ES-I3 (cell line): Measurements from ENCODE around the gene ATP6V0E2.
"Not testable (repeated sequence)": the region's sequence is repeated elsewhere in the genome, so short reads cannot be mapped to it uniquely, and the experiment has no call there.

Experiments used
- H3K36me3 ChIP-seq: 2 replicates; pipeline ENCODE4 v1.6.1; 2013; ENCODE audit warnings: mild to moderate bottlenecking, low read length, control low read depth, moderate library complexity; ENCODE audit not compliant: insufficient read depth
- H3K4me1 ChIP-seq: 2 replicates; pipeline ENCODE4 v1.6.1; 2013; ENCODE audit warnings: mild to moderate bottlenecking, control low read depth, low read length; ENCODE audit not compliant: insufficient read depth
- H3K9ac ChIP-seq: 2 replicates; pipeline ENCODE4 v1.6.1; 2013; ENCODE audit warnings: low read depth, mild to moderate bottlenecking, low read length, moderate library complexity
- H3K9me3 ChIP-seq: 2 replicates; pipeline ENCODE4 v1.6.1; 2013; ENCODE audit warnings: mild to moderate bottlenecking, low read length, moderate library complexity; ENCODE audit not compliant: control insufficient read depth, insufficient read depth

ATP6V0E2 gene

DNA sequence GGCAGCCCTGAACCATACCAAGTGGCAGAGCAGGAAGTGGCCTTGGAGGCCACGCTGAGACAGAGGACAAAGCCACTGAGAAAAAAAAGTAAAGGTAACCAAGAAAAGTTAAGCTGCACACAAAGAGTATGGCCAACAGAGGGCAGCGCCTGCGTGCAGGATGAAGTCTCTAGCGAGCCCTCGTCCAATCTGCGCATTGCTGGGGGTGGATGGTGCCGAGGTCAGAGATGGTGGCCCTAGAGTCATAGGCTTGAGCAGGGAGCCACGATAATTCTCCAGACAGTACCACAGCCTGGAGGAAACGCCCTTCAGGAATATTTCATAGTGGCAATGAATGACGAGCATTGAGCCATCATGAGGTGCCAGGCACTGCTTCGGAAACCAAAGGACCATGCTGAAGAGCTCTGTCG lies 9.7 kb downstream of the ATP6V0E2 start:
- no peak overlapping the region for H3K9ac ChIP-seq
- H3K36me3 ChIP-seq = no peaks in the 10 kb centered on the region
- H3K9me3 ChIP-seq = no peaks in the 10 kb centered on the region
- peaks cover 13% of the 10 kb centered on the region for H3K4me1 ChIP-seq

DNA sequence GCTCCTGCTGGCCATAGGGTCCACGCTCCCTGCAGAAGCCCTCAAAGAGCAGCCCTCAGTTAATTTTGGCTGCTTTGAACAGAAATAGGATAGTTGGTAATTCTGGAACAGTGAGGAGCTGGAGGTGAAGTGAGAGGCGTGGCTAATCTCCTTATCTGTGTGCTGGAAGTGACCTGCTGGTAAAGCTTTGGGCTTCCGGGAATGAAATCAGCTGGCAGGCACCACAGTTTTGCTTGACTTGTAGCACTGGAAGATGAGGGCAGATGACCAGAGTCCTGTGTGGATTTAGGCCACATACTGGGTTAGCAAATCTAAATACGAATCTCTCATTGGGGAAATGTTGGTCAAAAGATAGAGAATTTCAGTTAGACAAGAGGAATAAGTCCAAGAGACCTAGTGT lies 10.2 kb downstream of the ATP6V0E2 start:
- Histone ChIP-seq H3K36me3 (no peaks in the 10 kb centered on the region), H3K4me1 (peaks cover 13% of the 10 kb centered on the region), H3K9me3 (no peaks in the 10 kb centered on the region), H3K9ac (no peak overlapping the region)

DNA sequence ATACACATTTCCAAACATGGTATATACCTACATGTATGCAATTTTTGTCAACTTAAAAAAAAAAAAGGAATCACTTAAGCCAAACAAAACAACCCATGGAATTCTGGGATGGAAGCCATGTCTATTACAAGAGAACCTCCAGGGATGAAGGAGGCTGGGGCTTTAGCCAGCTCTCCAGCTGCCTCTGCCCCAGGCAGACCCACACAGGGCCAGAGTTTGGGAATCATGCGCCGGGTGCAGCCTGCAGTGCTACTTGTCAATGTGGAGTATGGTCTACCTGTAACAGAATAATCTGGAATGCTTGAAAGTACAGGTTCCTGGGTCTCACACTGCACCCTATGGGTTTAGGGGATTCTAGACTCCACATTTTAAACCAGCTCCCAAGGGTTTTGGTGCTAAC lies 10.8 kb downstream of the ATP6V0E2 start:
- no peaks in the 10 kb centered on the region for H3K36me3 ChIP-seq
- no peak overlapping the region for H3K9ac ChIP-seq
- peaks cover 13% of the 10 kb centered on the region for H3K4me1 ChIP-seq
- no peaks in the 10 kb centered on the region for H3K9me3 ChIP-seq

DNA sequence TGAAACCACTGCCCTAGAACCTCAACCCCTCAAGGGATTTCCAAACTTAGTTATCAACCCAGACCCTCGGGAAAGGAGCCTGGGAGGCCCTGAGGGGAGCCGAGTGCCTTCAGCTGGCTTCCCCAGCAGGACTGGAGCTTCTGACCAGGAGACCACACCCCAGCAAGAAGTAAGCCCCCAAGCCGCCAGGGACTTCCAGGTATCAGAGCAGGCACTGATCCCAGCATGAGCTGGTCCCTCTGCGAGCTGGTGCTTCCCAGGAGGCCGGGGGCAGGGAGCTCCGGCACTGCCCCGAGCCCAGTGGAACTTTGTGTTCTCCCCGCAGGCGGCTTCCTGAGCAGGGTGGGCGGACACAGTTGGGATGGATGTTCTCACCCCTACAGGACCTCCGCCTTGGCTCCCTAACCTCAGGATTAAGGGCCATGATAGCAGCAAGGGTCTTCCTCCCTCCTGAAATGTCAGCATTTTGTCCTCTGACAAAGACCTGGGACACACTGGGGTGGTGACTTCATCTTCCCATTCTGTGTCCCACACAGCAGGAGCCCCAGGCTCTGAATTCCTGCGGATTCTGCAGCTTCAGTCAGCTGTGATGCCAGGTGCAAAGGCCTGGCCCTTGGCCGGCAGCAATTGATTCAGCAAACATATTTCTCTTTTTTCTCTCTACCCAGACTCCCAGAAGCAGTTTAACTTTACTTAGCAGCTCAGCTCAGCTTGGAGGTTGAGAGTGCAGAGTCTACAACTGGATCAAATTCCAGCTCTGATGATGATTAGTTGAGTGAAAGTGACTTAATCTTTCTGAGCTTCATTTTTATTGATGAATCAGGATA lies 11.6 kb downstream of the ATP6V0E2 start:
- Histone ChIP-seq H3K4me1 (peaks cover 13% of the 10 kb centered on the region), H3K36me3 (no peaks in the 10 kb centered on the region), H3K9me3 (no peaks in the 10 kb centered on the region), H3K9ac (no peak overlapping the region)

DNA sequence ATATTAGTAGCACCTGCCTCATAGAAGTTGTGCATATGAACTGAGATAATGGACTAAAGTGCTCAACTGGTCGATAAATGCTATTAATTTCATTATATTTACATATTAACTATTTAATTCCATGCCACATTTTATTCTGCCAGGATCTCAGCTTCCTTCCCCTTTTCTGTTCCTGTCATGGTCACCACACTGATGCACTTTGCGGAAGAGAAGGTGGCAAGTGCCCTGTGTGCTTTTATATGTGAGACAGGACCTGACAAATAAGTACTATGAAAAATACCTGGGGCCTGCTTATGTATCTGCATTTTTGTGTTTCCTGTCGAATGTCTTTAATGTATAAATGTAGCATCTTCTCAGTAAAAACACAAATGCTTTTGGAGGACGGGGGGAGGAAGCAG lies 12.2 kb downstream of the ATP6V0E2 start:
- Histone ChIP-seq H3K4me1 (peaks cover 13% of the 10 kb centered on the region), H3K9ac (no peak overlapping the region), H3K9me3 (no peaks in the 10 kb centered on the region), H3K36me3 (no peaks in the 10 kb centered on the region)

DNA sequence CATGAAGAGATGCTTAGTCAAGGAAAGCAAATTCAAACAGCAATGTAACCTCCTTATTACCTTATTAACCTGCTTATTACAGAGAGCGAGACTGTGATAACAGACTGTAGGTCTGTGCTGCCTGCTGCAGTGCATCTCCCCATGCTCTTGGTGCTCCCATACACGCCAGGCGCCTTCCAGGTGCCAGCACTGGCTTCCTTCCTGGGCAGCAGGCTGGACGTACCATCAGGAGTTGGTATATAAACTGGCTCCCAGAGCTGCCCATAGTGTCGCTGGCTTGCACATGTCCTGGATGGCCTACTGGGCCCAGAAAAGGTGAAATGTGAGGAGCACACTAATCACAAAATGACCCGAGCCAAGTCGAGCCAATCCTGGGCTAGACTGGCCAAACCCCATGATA lies 13.5 kb downstream of the ATP6V0E2 start:
- no peaks in the 10 kb centered on the region for H3K36me3 ChIP-seq
- peaks cover 13% of the 10 kb centered on the region for H3K4me1 ChIP-seq
- no peaks in the 10 kb centered on the region for H3K9me3 ChIP-seq
- H3K9ac ChIP-seq = no peak overlapping the region

DNA sequence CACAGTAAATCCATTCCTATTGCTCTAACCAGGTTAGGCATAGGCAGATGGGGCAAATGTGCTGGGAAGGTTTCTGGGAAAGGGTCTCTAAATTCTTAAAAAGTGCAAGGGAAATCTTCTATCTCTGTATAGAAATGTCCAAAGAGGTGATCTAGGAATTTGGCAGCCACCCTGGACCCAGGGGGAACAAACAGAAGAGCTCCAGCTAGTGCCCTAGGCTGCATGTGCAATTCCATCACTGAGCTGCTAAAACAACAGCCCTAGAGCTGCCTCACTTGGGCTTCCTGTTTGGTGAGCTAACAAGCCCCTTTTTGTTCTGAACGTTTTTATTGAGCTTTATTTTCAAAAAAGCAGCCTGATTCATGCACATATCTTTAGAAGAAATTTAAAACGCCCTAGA lies 16.9 kb downstream of the ATP6V0E2 start:
- H3K36me3 ChIP-seq, H3K9me3 ChIP-seq, H3K9ac ChIP-seq, H3K4me1 ChIP-seq: not testable (repeated sequence)

DNA sequence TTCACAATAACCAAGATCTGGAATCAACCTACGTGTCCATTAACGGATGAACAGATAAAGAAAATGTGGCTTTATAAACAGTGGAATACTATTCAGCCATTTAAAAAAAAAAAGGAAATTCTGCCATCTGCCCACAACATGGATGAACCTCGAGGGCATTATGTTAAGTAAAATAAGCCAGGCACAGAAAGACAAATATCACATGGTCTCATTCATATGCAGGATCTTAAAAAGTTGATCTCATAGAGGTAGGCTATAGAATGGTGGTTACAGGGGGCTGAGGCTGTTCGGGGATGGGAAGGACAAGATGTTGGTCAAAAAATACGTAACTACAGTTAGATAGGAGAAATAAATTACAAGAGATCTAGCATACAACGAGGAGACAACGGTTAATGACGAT lies 21.2 kb downstream of the ATP6V0E2 start:
- H3K36me3 ChIP-seq = not testable (repeated sequence)

DNA sequence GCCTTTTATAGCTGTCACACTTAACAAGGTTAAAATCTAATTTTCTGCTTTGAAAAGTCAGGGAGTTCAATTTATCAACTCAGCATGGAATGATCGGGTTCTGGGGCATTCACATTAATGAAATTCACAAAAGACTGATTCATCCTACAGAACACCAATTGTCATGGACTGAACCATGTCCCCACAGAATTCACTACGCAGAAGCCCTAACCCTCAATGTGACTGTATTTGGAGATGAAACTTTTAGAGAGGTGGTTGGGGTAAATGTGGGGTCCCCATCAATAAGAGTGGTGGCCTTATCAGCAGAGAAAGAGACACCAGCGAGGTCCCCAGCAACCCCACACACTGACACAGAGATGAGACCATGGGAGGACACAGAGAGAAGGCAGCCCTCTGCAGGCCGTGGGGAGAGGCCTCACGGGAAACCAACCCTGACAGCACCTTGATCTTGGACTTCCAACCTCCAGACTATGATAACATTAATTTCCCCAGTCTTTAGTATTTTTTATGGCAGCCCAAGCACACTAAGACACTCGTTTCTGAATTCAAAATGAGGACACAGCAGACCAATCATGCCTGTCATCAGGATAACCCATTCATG lies 34.1 kb downstream of the ATP6V0E2 start:
- not testable (repeated sequence) for H3K9me3 ChIP-seq, H3K9ac ChIP-seq, H3K4me1 ChIP-seq, H3K36me3 ChIP-seq

More for the DNA sequence above, 21.2 kb downstream of the ATP6V0E2 start:
- not testable (repeated sequence) for H3K9me3 ChIP-seq, H3K9ac ChIP-seq, H3K4me1 ChIP-seq

DNA sequence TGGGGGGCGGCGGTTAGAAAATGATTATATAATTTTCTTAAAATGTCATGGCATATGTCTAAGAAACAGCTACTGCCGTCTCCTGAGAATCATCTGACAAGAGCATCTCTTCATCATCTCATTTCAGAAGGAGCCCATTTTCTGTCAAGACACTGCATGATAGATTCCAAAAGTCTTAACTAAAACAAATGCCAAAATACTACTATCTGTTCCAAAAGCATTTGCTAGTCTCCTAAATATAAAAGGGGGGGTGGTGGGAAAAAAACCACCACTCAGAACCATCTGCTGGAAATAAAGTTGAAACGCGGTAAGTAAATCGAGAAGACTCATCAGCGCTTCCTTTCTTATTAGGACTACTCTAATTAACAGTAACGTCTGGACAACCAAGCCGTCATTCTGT lies 36.5 kb downstream of the ATP6V0E2 start:
- H3K4me1 ChIP-seq, H3K9me3 ChIP-seq, H3K36me3 ChIP-seq, H3K9ac ChIP-seq: not testable (repeated sequence)

DNA sequence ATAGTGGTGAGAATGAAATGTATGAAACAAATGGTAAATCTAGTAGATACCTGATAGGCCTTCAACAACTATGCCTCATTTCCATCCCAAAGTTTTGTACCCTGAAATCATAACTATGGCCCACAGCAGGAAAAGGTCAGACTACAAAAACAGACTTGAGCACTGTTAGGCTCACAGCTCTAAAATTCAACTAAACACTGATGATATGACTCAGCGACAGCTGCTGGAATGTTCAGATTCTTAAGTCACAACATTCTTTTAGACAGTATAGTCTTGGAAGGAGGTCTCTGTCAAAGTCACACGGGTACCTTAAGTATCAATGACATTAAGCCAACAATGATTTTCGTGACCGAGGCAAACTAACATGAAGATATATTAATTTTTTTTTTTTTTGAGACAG lies 38.4 kb downstream of the ATP6V0E2 start:
- not testable (repeated sequence) for H3K4me1 ChIP-seq, H3K36me3 ChIP-seq, H3K9ac ChIP-seq, H3K9me3 ChIP-seq

DNA sequence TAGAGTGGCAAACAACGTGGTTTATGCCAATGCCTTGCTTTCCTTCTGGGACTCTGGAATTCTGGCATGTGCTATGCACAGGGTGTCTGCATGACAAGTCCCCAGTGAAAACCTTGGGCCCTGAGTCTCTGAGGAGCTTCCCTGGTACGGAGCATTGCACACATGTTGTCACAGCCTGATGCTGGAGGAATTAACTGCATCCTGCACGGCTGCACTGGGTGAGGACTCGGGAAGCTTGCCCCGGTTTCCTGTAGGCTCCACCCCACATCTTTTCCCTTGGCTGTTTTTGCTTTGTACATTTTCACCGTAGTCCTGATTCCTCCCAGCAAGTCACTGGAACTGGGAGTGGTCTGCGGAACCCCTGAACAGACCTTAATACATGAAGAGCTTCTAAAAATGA lies 52.6 kb downstream of the ATP6V0E2 start:
- not testable (repeated sequence) for H3K9ac ChIP-seq, H3K9me3 ChIP-seq, H3K36me3 ChIP-seq, H3K4me1 ChIP-seq
